ENCODE measurements around the gene TUBB3. TPM values are rescaled to one million over a fixed set of nuclear protein-coding genes. Genes with fewer than 3 reads are reported as not detected.

TUBB3 gene
- total RNA-seq, 6 experiments from 2014 or later = 0.13 to 0.86 (median 0.36) TPM; not detected in 2

DNA sequence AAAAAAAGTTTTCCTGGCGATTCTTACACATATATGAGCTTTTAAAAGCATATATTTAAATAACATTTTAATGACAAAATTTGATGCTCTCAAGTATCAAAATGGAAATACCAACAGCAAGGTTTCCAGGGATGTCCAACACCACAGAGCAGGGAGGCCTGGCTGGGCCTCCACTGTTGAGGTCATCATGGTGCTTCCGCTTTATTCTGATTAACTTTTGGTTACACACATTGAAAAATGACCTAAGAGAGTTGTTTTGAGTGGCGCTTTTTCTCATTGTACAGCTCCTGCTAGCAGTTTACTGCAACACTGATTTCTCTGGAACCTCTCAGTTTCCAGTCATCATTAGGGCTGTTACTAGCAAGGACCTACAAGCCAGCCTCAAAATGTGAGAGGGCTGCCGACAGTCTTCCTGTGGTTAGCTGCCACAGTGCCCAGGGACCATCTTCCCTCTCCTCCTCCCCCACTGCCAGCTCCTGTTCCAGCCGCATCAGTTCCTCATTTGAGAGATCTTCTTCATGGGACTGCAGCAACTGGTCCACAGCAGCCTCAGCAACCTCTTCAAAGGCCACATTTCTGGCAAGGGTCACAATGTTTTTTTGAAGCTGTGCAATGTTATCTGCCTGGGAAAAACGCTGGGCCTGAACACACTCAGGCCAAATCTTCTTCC lies 46.7 kb downstream of the TUBB3 start:
- ATAC-seq (no peak), DNase-seq (no peak)
- peaks cover 0 to 27% (median 6%) of the 10 kb centered on the region in 4 donors for H3K4me1 ChIP-seq
- no peaks in the 10 kb centered on the region for H3K27me3 ChIP-seq
- H3K36me3 ChIP-seq = no peaks in the 10 kb centered on the region
- H3K27ac ChIP-seq = no peak overlapping the region
- intact Hi-C loops (cut with DNase I) = no loop called here
- no peak for TF ChIP-seq POLR2A (IDR thresholded peaks at IDR 0.05)
- no peaks in the 10 kb centered on the region for H3K9me3 ChIP-seq
- no peak overlapping the region for H3K4me3 ChIP-seq
- WGBS (ENCODE audit: insufficient coverage, low coverage, low lambda C conversion rate, missing lambda C conversion rate) = 72% methylated on average over 5 of the region's 6 CpGs

DNA sequence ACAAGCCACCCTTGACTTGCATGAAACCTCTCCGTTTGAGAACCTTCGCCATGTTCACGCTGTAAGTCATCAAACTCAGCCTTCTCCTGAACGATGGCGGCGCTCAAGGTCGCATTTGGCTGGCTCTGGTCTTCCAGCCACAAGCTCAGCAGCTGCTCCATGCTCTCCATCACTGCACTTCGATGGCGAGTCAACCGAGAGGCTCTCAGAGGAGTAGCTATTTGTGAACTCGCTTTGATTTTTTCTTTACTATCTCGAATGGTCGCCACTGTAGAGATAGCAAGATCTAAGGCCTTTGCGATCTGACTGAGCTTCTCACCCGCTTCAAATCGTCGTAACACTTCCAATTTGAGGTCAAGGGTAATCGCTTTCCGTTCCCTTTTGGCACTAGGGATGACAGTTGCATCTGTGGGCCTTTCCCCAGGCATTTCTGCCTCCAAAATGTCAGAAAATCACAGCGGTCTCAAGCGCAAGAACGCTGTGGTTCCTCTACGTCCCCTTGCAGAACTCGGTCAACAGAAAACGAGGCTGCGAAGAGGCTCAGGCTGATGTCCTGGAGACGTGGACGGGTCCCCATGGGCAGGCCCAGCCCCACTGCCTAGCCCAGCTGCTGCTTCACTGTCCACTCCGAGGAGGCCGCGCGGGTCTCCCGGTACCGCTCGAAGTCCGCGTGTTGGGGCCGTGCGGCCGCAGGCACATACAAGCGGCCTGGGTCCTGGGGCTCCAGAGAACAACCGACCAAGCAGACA lies 48.5 kb downstream of the TUBB3 start:
- DNase-seq (peak in 1 of 3 donors; percentile 46), ATAC-seq (peak; percentile 21 to 50 (median 28))
- H3K27me3 ChIP-seq = no peaks in the 10 kb centered on the region
- TF ChIP-seq, protein P1, sequence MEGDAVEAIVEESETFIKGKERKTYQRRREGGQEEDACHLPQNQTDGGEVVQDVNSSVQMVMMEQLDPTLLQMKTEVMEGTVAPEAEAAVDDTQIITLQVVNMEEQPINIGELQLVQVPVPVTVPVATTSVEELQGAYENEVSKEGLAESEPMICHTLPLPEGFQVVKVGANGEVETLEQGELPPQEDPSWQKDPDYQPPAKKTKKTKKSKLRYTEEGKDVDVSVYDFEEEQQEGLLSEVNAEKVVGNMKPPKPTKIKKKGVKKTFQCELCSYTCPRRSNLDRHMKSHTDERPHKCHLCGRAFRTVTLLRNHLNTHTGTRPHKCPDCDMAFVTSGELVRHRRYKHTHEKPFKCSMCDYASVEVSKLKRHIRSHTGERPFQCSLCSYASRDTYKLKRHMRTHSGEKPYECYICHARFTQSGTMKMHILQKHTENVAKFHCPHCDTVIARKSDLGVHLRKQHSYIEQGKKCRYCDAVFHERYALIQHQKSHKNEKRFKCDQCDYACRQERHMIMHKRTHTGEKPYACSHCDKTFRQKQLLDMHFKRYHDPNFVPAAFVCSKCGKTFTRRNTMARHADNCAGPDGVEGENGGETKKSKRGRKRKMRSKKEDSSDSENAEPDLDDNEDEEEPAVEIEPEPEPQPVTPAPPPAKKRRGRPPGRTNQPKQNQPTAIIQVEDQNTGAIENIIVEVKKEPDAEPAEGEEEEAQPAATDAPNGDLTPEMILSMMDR (IDR thresholded peaks at IDR 0.05) = no peak
- no peak for TF ChIP-seq POLR2A (IDR thresholded peaks at IDR 0.05)
- WGBS (ENCODE audit: insufficient coverage, low coverage, low lambda C conversion rate, missing lambda C conversion rate) = 55% methylated on average over 19 of the region's 42 CpGs
- peak overlapping the region; percentile 87 to 93 (median 93) for H3K27ac ChIP-seq
- peak overlapping the region; percentile 100 for H3K4me3 ChIP-seq
- H3K36me3 ChIP-seq = no peaks in the 10 kb centered on the region
- H3K4me1 ChIP-seq = peaks cover 0 to 27% (median 6%) of the 10 kb centered on the region in 4 donors
- intact Hi-C loops (cut with DNase I) = no loop called here
- no peaks in the 10 kb centered on the region for H3K9me3 ChIP-seq

DNA sequence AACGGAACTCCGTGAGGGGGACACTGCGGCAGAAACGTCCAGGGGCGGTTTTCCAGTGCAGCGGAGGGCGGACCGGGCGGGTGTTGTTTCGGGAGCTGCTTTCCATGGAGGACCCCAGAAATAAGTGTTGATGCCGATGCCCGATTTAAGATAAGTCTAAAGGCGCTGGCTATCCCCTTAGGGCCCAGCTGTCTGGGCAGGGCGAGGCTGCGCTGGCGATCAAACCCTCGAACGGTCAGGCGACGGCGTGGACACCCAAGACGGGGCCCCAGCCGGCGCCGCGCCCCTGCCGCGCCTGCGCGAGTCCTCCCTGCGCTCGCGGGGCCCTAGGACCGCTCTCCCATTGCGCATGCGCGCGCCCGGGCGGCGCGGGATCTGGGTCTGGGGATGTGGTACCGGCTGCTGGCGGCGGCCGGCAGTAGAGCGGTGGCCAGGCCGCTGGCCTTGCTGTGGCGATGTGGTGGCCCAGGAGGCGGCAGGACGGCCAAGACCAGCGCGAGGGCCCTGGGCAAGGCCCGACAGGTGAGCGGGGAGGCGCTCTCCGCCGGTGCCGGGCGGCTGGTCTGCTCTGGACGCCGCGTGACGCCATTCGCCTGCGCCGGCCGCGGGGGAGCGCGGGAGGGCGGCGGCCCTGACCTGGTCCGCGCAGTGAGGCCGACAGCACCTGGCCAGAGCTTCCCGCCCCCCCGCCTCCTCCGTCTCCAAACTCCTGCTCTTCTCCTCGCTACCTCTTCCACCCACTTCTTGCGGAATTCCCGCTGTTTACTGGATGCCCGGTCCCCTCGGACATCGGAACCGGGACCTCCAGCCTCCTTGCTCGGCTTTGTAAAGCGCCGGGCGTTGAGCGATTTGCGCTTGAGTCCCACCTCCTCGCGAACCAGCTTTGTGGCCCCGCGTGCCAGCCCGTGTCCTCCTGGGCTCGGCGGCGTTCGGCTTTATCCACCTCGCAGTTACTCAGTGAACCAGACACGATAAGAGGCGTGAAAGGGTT lies 49.4 kb downstream of the TUBB3 start:
- H3K27ac ChIP-seq = peak overlapping the region; percentile 87 to 93 (median 93)

DNA sequence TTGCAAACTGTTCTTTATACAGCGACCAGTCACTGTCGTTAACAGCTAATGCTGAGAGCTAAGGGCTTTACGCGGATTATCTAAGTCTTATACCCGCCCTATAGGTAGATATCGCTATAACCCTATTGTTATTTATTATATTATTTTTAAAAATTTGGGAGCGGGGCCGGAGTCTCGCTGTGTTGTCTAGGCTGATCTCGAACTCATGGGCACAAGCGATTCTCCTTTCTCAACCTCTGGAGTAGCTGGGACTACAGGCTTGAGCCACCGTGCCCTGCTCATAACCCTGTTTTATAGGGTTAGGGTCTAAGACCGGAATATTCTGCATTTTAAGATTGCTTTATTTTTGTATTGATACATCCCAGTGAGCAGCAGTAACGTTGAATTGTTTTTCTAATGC lies 50.1 kb downstream of the TUBB3 start:
- no peak for DNase-seq
- Histone ChIP-seq H3K4me3 (peak overlapping the region; percentile 100), H3K9me3 (no peaks in the 10 kb centered on the region), H3K4me1 (peaks cover 0 to 27% (median 6%) of the 10 kb centered on the region in 4 donors), H3K36me3 (peaks cover 0 to 4% (median 0%) of the 10 kb centered on the region in 4 donors), H3K27ac (peak overlapping the region; percentile 87 to 93 (median 93)), H3K27me3 (no peaks in the 10 kb centered on the region)
- intact Hi-C loops (cut with DNase I) = no loop called here
- TF ChIP-seq, protein P1 (IDR thresholded peaks at IDR 0.05) = no peak
- TF ChIP-seq POLR2A (IDR thresholded peaks at IDR 0.05) = no peak
- WGBS (ENCODE audit: insufficient coverage, low coverage, low lambda C conversion rate, missing lambda C conversion rate) = 3% methylated on average over 14 of the region's 14 CpGs
- no peak for ATAC-seq

More for the DNA sequence above, 49.4 kb downstream of the TUBB3 start:
- Histone ChIP-seq H3K36me3 (no peaks in the 10 kb centered on the region), H3K4me3 (peak overlapping the region; percentile 100), H3K9me3 (no peaks in the 10 kb centered on the region), H3K27me3 (no peaks in the 10 kb centered on the region), H3K4me1 (peaks cover 0 to 27% (median 6%) of the 10 kb centered on the region in 4 donors)
- DNase-seq (peak; percentile 94 to 96 (median 95)), ATAC-seq (peak; percentile 84 to 93 (median 89))
- TF ChIP-seq POLR2A (IDR thresholded peaks at IDR 0.05) = peak; percentile 88
- TF ChIP-seq, protein P1 (IDR thresholded peaks at IDR 0.05) = no peak
- intact Hi-C loops (cut with DNase I) = no loop called here
- 0% methylated on average over 15 of the region's 104 CpGs for WGBS (ENCODE audit: insufficient coverage, low coverage, low lambda C conversion rate, missing lambda C conversion rate)

Data from right lobe of liver (tissue), 6 donors.